Measurements from ENCODE around the gene EIF4ENIF1.
"Not testable (repeated sequence)": the region's sequence is repeated elsewhere in the genome, so short reads cannot be mapped to it uniquely, and the experiment has no call there.

EIF4ENIF1 gene

GRCh38 chr22:31441652-31442051, 48.0 kb downstream of the EIF4ENIF1 start:
- DNase-seq (ENCODE audit: low read depth) = no peak
- TF ChIP-seq CTCF (conservative IDR thresholded peaks at IDR 0.05; ENCODE audit: low read depth, low read length) = no peak
- no peak overlapping the region for H3K4me3 ChIP-seq (ENCODE audit: low read depth, low read length)

- no peak for TF ChIP-seq CTCF (conservative IDR thresholded peaks at IDR 0.05; ENCODE audit: low read depth, low read length)
Observed at GRCh38 chr22:31440681-31441080, 49.0 kb downstream of the EIF4ENIF1 start.

GRCh38 chr22:31439808-31440207, 49.8 kb downstream of the EIF4ENIF1 start:
- TF ChIP-seq CTCF (conservative IDR thresholded peaks at IDR 0.05; ENCODE audit: low read depth, low read length) = no peak
- DNase-seq (ENCODE audit: low read depth) = no peak
- H3K4me3 ChIP-seq (ENCODE audit: low read depth, low read length) = no peak overlapping the region

More at GRCh38 chr22:31440681-31441080, 49.0 kb downstream of the EIF4ENIF1 start:
- no peak overlapping the region for H3K4me3 ChIP-seq (ENCODE audit: low read depth, low read length)
- no peak for DNase-seq (ENCODE audit: low read depth)

GRCh38 chr22:31436132-31436531, 53.5 kb downstream of the EIF4ENIF1 start:
- DNase-seq (ENCODE audit: low read depth) = peak; percentile 17
- no peak overlapping the region for H3K4me3 ChIP-seq (ENCODE audit: low read depth, low read length)

GRCh38 chr22:31431950-31432349, 57.7 kb downstream of the EIF4ENIF1 start:
- H3K4me3 ChIP-seq (ENCODE audit: low read depth, low read length) = no peak overlapping the region
- TF ChIP-seq CTCF (conservative IDR thresholded peaks at IDR 0.05; ENCODE audit: low read depth, low read length) = no peak
- DNase-seq (ENCODE audit: low read depth) = no peak

More at GRCh38 chr22:31436132-31436531, 53.5 kb downstream of the EIF4ENIF1 start:
- TF ChIP-seq CTCF (conservative IDR thresholded peaks at IDR 0.05; ENCODE audit: low read depth, low read length) = no peak

GRCh38 chr22:31425331-31426050, 64.2 kb downstream of the EIF4ENIF1 start:
- H3K4me3 ChIP-seq (ENCODE audit: low read depth, low read length) = no peak overlapping the region
- no peak for DNase-seq (ENCODE audit: low read depth)
- TF ChIP-seq CTCF (conservative IDR thresholded peaks at IDR 0.05; ENCODE audit: low read depth, low read length) = no peak

GRCh38 chr22:31402350-31402749, 87.3 kb downstream of the EIF4ENIF1 start:
- not testable (repeated sequence) for H3K4me3 ChIP-seq (ENCODE audit: low read depth, low read length); DNase-seq (ENCODE audit: low read depth)

Measured in choroid plexus epithelial cell (primary cell).